Neural cell (in vitro differentiated cells): ENCODE data around the gene NTHL1. TPM values are rescaled to one million over a fixed set of nuclear protein-coding genes. Genes with fewer than 3 reads are reported as not detected.

Source experiments
- H2AFZ ChIP-seq: fragments of 200-600, 300-800 bp; sonication (generic), shearing (Covaris generic); 2 replicates; pipeline ENCODE4 v1.6.0; 2014; ENCODE audit warnings: low read depth, mild to moderate bottlenecking, antibody characterized with exemption, low read length, moderate library complexity
- H3F3A ChIP-seq: fragments of 200-600 bp; shearing (Covaris generic); 2 replicates; pipeline ENCODE4 v1.6.1; 2016; ENCODE audit warnings: mild to moderate bottlenecking, moderate library complexity, mixed read lengths, antibody characterized with exemption, low read length; ENCODE audit not compliant: insufficient read depth, poor library complexity, severe bottlenecking
- H3K27ac ChIP-seq: fragments of 200-600, 300-800 bp; sonication (generic), shearing (Covaris generic); 2 replicates; pipeline ENCODE4 v1.5.1; 2014; ENCODE audit warnings: mild to moderate bottlenecking, low read length, moderate library complexity
- H3K27me3 ChIP-seq: fragments of 300-800, 200-600 bp; sonication (generic), shearing (Covaris generic); 2 replicates; pipeline ENCODE4 v1.6.0; 2014; ENCODE audit warnings: mild to moderate bottlenecking, low read depth, low read length, moderate library complexity; ENCODE audit not compliant: insufficient read depth
- H3K36me3 ChIP-seq: fragments of 300-800, 200-600 bp; sonication (generic), shearing (Covaris generic); 2 replicates; pipeline ENCODE4 v1.5.1; 2014; ENCODE audit warnings: mild to moderate bottlenecking, antibody characterized with exemption, low read length, moderate library complexity; ENCODE audit not compliant: insufficient read depth
- H3K4me2 ChIP-seq: fragments of 300-800, 200-600 bp; sonication (generic), shearing (Covaris generic); 2 replicates; pipeline ENCODE4 v1.6.0; 2014; ENCODE audit warnings: mild to moderate bottlenecking, low read length
- H3K4me3 ChIP-seq: fragments of 300-800, 200-600 bp; sonication (generic), shearing (Covaris generic); 2 replicates; pipeline ENCODE4 v1.5.1; 2014; ENCODE audit warnings: mild to moderate bottlenecking, low read length, moderate library complexity
- H3K79me2 ChIP-seq: fragments of 200-600 bp; shearing (Covaris generic); replicated peaks from 2 replicates; pipeline ENCODE4 v1.6.0; 2014; ENCODE audit warnings: mild to moderate bottlenecking, low read length, moderate library complexity; ENCODE audit not compliant: insufficient read depth
- H3K9ac ChIP-seq: fragments of 300-800, 200-600 bp; sonication (generic), shearing (Covaris generic); 2 replicates; pipeline ENCODE4 v1.6.1; 2016; ENCODE audit warnings: mild to moderate bottlenecking, low read length, mixed read lengths
- H3K9me2 ChIP-seq: fragments of 200-600 bp; shearing (Covaris generic); 2 replicates; pipeline ENCODE4 v1.6.1; 2016; ENCODE audit warnings: mild to moderate bottlenecking, low read length, mixed read lengths; ENCODE audit not compliant: insufficient read depth
- H3K9me3 ChIP-seq: fragments of 200-600, 300-800 bp; sonication (generic), shearing (Covaris generic); 2 replicates; pipeline ENCODE4 v1.6.1; 2016; ENCODE audit warnings: mild to moderate bottlenecking, mixed run types, low read length, moderate library complexity, mixed read lengths
- H4K20me1 ChIP-seq: fragments of 200-600 bp; shearing (Covaris generic); 2 replicates; pipeline ENCODE4 v1.6.1; 2016; ENCODE audit warnings: mild to moderate bottlenecking, mixed run types; ENCODE audit not compliant: insufficient read depth
- CTCF ChIP-seq: fragments of 450-650 bp; IDR thresholded peaks from 2 replicates; pipeline ENCODE4 v1.5.1; 2014; ENCODE audit warnings: antibody characterized with exemption, mild to moderate bottlenecking, moderate library complexity; ENCODE audit not compliant: poor library complexity, severe bottlenecking
- EP300 ChIP-seq: fragments of 450-650 bp; conservative IDR thresholded peaks from 2 replicates; pipeline ENCODE4 v1.6.1; 2014; ENCODE audit warnings: antibody characterized with exemption, mild to moderate bottlenecking, moderate library complexity; ENCODE audit not compliant: poor library complexity, severe bottlenecking
- EZH2 ChIP-seq: fragments of 200-600, 300-800 bp; shearing (Covaris generic), sonication (generic); IDR thresholded peaks from 2 replicates; pipeline ENCODE4 v1.6.1; 2014; ENCODE audit warnings: antibody characterized with exemption, low read length, borderline replicate concordance, mild to moderate bottlenecking; ENCODE audit not compliant: insufficient read depth, poor library complexity, severe bottlenecking
- MXI1 ChIP-seq: fragments of 450-650 bp; conservative IDR thresholded peaks from 2 replicates; pipeline ENCODE4 v1.6.1; 2014; ENCODE audit warnings: antibody characterized with exemption, mild to moderate bottlenecking; ENCODE audit not compliant: poor library complexity, severe bottlenecking
- POLR2AphosphoS5 ChIP-seq: IDR thresholded peaks from 2 replicates; pipeline ENCODE4 v1.6.1; 2012
- RAD21 ChIP-seq: fragments of 450-650 bp; conservative IDR thresholded peaks from 2 replicates; pipeline ENCODE4 v1.6.1; 2014; ENCODE audit warnings: antibody characterized with exemption, mild to moderate bottlenecking, moderate library complexity
- REST ChIP-seq: IDR thresholded peaks from 2 replicates; pipeline ENCODE4 v1.6.1; 2012; ENCODE audit warnings: borderline replicate concordance
- SMC3 ChIP-seq: fragments of 450-650 bp; conservative IDR thresholded peaks from 2 replicates; pipeline ENCODE4 v1.6.1; 2014; ENCODE audit warnings: antibody characterized with exemption, mild to moderate bottlenecking, moderate library complexity; ENCODE audit not compliant: poor library complexity
- TAF1 ChIP-seq: IDR thresholded peaks from 2 replicates; pipeline ENCODE4 v1.6.1; 2012; ENCODE audit warnings: low read depth
- polyA plus RNA-seq: library from polyadenylated mRNA; depleted of rRNA; stranded (reverse); fragments of >200 nt; gene quantifications from 2 replicates; pipeline ENCODE4 v1.2.3, GENCODE V29; 2014

NTHL1 gene
- polyA plus RNA-seq, 1 donor from 2014 or later, result 43.1 TPM

GRCh38 chr16:2076072-2076865 is 28.6 kb upstream of the NTHL1 start:
- no peaks in the 10 kb centered on the region for H3F3A ChIP-seq
- no peaks in the 10 kb centered on the region for H3K9me2 ChIP-seq
- no peaks in the 10 kb centered on the region for H3K36me3 ChIP-seq
- H3K9me3 ChIP-seq, result no peaks in the 10 kb centered on the region
- H3K4me3 ChIP-seq, result no peak overlapping the region
- H3K4me2 ChIP-seq, result no peak overlapping the region
- H3K27me3 ChIP-seq, result no peaks in the 10 kb centered on the region
- no peak overlapping the region for H2AFZ ChIP-seq
- H3K79me2 ChIP-seq, result no peaks in the 10 kb centered on the region
- H4K20me1 ChIP-seq, result no peaks in the 10 kb centered on the region
- H3K27ac ChIP-seq, result no peak overlapping the region
- TF ChIP-seq SMC3 (no peak), POLR2AphosphoS5 (no peak), CTCF (no peak), EZH2 (no peak), TAF1 (no peak), RAD21 (no peak), MXI1 (no peak), EP300 (no peak), REST (no peak)
- no peak overlapping the region for H3K9ac ChIP-seq

GRCh38 chr16:2075631-2076030 is 28.0 kb upstream of the NTHL1 start:
- TF ChIP-seq SMC3, result no peak
- TF ChIP-seq EZH2, result no peak
- TF ChIP-seq REST, result no peak
- no peak for TF ChIP-seq POLR2AphosphoS5
- TF ChIP-seq EP300, result no peak
- TF ChIP-seq TAF1, result no peak
- no peak for TF ChIP-seq CTCF
- no peak for TF ChIP-seq RAD21
- H3K9me3 ChIP-seq, result no peaks in the 10 kb centered on the region
- H4K20me1 ChIP-seq, result no peaks in the 10 kb centered on the region
- H3K4me2 ChIP-seq, result no peak overlapping the region
- H3K36me3 ChIP-seq, result no peaks in the 10 kb centered on the region
- H3F3A ChIP-seq, result no peaks in the 10 kb centered on the region
- H3K9ac ChIP-seq, result no peak overlapping the region
- H3K27ac ChIP-seq, result no peak overlapping the region
- no peaks in the 10 kb centered on the region for H3K79me2 ChIP-seq
- H3K9me2 ChIP-seq, result no peaks in the 10 kb centered on the region
- H2AFZ ChIP-seq, result no peak overlapping the region
- H3K4me3 ChIP-seq, result no peak overlapping the region
- H3K27me3 ChIP-seq, result no peaks in the 10 kb centered on the region
